Mesendoderm (in vitro differentiated cells): ENCODE results near the gene CD70.
A peak's percentile ranks its signal among the peaks of the same experiment; 100 is the strongest.
"Not testable (repeated sequence)": the region's sequence is repeated elsewhere in the genome, so short reads cannot be mapped to it uniquely, and the experiment has no call there.

ENCODE experiments used
- DNase-seq: peaks from one replicate; pipeline ENCODE4 v3.0.0; 2013
- H2AK5ac ChIP-seq: 2 replicates; pipeline ENCODE4 v1.6.1; 2013; ENCODE audit warnings: low read length, inconsistent platforms
- H2BK120ac ChIP-seq: 2 replicates; pipeline ENCODE4 v1.6.1; 2013; ENCODE audit warnings: low read depth, mild to moderate bottlenecking, low read length, moderate library complexity, mixed read lengths
- H2BK15ac ChIP-seq: replicated peaks from 2 replicates; pipeline ENCODE4 v1.6.1; 2013; ENCODE audit warnings: low read depth, mild to moderate bottlenecking, moderate library complexity
- H2BK5ac ChIP-seq: 2 replicates; pipeline ENCODE4 v1.6.1; 2013; ENCODE audit warnings: low read length, inconsistent platforms
- H3K18ac ChIP-seq: 2 replicates; pipeline ENCODE4 v1.6.1; 2013; ENCODE audit warnings: mild to moderate bottlenecking, low read length, mixed read lengths
- H3K23ac ChIP-seq: one replicate; pipeline ENCODE4 v1.6.1; 2013; ENCODE audit warnings: low read length
- H3K27ac ChIP-seq: 2 replicates; pipeline ENCODE4 v1.5.1; 2013; ENCODE audit warnings: low read depth, mild to moderate bottlenecking, inconsistent platforms, low read length, moderate library complexity
- H3K27me3 ChIP-seq: 2 replicates; pipeline ENCODE4 v1.6.1; 2013; ENCODE audit warnings: low read length, control low read depth, mild to moderate bottlenecking, inconsistent platforms; ENCODE audit not compliant: insufficient read depth, poor library complexity
- H3K36me3 ChIP-seq: 2 replicates; pipeline ENCODE4 v1.6.1; 2013; ENCODE audit warnings: low read length, inconsistent platforms; ENCODE audit not compliant: control insufficient read depth, insufficient read depth
- H3K4ac ChIP-seq: one replicate; pipeline ENCODE4 v1.6.1; 2013; ENCODE audit warnings: low read depth, mild to moderate bottlenecking, low read length, moderate library complexity
- H3K4me1 ChIP-seq: 2 replicates; pipeline ENCODE4 v1.6.1; 2013; ENCODE audit warnings: low read depth, low read length, inconsistent platforms; ENCODE audit not compliant: control insufficient read depth
- H3K4me2 ChIP-seq: 2 replicates; pipeline ENCODE4 v1.6.1; 2013; ENCODE audit warnings: low read length
- H3K4me3 ChIP-seq: 2 replicates; pipeline ENCODE4 v1.5.1; 2013; ENCODE audit warnings: mild to moderate bottlenecking, low read length
- H3K56ac ChIP-seq: one replicate; pipeline ENCODE4 v1.6.1; 2013; ENCODE audit warnings: low read length
- H3K79me1 ChIP-seq: 2 replicates; pipeline ENCODE4 v1.6.1; 2013; ENCODE audit warnings: low read length, inconsistent platforms
- H3K79me2 ChIP-seq: 2 replicates; pipeline ENCODE4 v1.6.1; 2013; ENCODE audit warnings: mild to moderate bottlenecking, low read length; ENCODE audit not compliant: control insufficient read depth, insufficient read depth
- H3K9ac ChIP-seq: 2 replicates; pipeline ENCODE4 v1.6.1; 2013; ENCODE audit warnings: low read length, inconsistent platforms
- H4K5ac ChIP-seq: one replicate; pipeline ENCODE4 v1.6.1; 2013; ENCODE audit warnings: low read length
- H4K8ac ChIP-seq: one replicate; pipeline ENCODE4 v1.6.1; 2013; ENCODE audit warnings: low read depth, mild to moderate bottlenecking, control low read depth, low read length, moderate library complexity
- WGBS: extraction: QIAGEN DNeasy Blood & Tissue Kit; methylation state at CpG from one replicate; pipeline ENCODE4 v1.1.7; 2013; ENCODE audit warnings: low lambda C conversion rate, missing lambda C conversion rate; ENCODE audit not compliant: insufficient coverage; ENCODE audit errors: extremely low coverage; 5-methylcytosine and 5-hydroxymethylcytosine counted together

Gene CD70

DNA sequence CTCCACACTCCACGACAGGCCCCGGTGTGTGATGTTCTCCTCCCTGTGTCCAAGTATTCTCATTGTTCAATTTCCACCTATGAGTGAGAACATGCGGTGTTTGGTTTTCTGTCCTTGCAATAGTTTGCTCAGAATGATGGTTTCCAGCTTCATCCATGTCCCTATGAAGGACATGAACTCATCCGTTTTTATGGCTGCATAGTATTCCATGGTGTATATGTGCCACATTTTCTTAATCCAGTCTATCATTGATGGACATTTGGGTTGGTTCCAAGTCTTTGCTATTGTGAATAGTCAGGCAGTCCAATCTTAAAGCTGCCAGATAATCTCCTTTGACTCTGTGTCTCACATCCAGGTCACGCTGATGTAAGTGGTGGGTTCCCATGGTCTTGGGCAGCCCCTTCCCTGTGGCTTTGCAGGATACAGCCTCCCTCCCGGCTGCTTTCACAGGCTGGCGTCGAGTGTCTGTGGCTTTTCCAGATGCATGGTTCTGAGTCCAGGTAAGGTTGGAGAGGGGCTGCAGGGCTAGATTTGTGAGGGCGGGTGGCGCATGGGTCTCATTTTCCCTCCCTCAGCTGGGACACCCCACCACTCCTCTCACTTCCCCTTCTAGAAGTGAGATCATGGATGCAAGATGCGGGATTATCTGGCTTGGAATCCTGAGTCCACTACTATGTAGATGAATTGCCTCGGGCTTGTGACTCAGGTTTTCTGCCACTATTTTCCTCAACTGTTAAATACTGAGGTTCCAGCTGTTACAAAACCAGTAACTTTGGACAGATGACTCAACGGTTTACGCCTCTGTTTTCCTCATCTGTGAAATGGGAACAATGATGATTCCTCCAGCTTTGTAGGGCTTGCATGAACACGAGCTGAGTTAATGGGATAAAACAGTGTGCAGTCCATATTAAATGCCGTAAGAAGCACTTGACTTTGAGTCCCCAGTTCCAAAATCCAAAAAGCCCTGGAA is 8.2 kb downstream of the CD70 start:
- not testable (repeated sequence) for H2BK5ac ChIP-seq, H3K56ac ChIP-seq, H3K4me2 ChIP-seq, H4K8ac ChIP-seq, H3K79me1 ChIP-seq, H3K79me2 ChIP-seq, H2BK15ac ChIP-seq, H3K36me3 ChIP-seq, H3K4me1 ChIP-seq, H3K23ac ChIP-seq, H3K4ac ChIP-seq, H2BK120ac ChIP-seq, H2AK5ac ChIP-seq, H3K4me3 ChIP-seq, H3K27ac ChIP-seq, H3K9ac ChIP-seq, H3K27me3 ChIP-seq, H4K5ac ChIP-seq, H3K18ac ChIP-seq
- DNase-seq: peak; percentile 31
- no CpG with 5 or more reads among the region's 16 CpGs for WGBS

DNA sequence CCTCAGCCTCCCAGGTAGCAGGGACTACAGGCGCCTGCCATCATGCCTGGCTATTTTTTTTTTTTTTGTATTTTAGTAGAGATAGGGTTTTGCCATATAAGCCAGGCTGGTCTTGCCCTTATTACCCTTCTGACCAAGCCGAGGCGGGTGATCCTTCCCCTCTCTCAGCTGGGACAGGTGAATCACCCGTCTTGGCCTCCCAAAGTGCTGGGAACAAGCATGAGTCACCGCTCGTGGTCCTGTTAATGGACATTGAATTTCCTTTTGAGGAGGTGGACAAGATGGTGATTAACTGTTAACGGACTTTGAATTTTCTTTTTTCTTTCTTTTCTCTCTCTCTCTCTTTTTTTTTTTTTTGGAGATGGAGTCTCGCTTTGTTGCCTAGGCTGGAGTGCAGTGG is 10.6 kb downstream of the CD70 start:
- Histone ChIP-seq H3K4me2 (no peak overlapping the region), H2BK120ac (no peak overlapping the region), H3K79me2 (no peaks in the 10 kb centered on the region), H3K23ac (no peak overlapping the region), H3K27me3 (no peaks in the 10 kb centered on the region), H3K56ac (no peak overlapping the region), H3K36me3 (no peaks in the 10 kb centered on the region), H2BK15ac (no peak overlapping the region), H4K5ac (no peak overlapping the region), H3K9ac (no peak overlapping the region), H2BK5ac (no peak overlapping the region), H3K27ac (no peak overlapping the region), H3K4ac (no peak overlapping the region), H3K18ac (no peak overlapping the region), H3K4me3 (no peak overlapping the region), H3K4me1 (no peaks in the 10 kb centered on the region), H4K8ac (no peak overlapping the region), H2AK5ac (no peak overlapping the region), H3K79me1 (no peaks in the 10 kb centered on the region)
- DNase-seq: no peak
- no CpG with 5 or more reads among the region's 8 CpGs for WGBS

DNA sequence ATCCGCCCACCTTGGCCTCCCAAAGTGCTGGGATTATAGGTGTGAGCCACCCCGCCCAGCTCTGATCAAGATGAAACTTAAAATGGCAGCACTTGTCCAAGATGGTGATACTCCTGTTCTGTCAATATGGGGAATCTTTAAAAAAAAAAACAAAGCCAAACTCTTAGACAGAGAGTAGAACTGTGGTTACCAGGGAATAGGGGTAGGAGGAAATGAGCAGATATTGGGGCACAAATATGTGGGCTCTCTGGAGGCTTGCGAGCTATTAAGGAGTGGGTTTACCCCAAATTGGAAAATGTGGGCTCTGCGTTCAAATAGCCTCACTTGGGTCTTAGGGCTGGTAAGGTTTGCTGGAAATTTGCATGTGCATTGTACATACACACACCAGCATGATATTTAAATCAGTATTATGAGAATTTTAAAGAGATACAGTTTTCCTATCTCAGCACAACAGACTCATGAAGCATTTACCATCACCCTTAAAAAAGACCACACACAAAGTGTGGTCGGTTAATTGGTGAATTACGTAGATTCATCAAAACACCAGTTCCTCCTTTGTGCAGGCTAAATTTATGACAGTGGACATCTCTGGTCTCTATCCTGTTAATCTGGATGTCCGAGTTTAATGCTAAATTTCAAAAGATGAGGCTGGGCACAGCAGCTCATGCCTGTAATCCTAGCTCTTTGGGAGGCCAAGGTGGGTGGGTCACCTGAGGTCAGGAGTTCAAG is 11.3 kb downstream of the CD70 start:
- no peak overlapping the region for H3K23ac ChIP-seq
- no CpG with 5 or more reads among the region's 7 CpGs for WGBS
- no peak overlapping the region for H3K4ac ChIP-seq

DNA sequence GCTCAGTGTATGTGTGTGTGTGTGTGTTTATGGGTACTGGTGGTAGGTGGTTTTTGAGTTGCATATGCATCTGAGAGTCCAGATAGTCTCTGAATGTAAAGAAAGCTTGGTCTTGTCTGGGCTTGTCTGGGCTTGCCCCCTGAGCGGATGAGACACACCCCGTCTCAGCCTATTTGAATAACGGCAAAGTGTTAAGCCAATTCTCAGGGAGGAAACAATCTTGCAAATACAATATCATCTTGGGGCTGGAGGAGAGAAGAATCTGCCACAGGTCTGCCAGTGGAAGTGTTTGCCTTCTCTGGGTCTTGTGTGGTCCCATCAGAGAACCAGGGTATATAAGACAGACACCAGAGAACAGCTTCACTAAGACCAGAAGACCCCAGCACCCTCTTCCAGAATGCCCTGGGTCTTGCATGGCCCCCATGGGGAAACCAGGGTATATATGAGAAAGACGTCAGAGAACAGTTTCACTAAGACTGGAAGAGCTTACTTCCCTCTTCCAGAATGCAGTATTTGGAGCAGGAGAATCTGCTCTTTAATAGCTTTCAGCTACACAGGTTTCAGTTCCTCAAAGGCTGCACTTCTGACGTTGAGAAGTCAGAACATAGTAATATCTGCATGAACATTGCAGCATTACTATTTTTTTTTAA is 13.3 kb downstream of the CD70 start:
- no peak overlapping the region for H2BK5ac ChIP-seq
- no peak overlapping the region for H3K56ac ChIP-seq
- no peak for DNase-seq
- no peak overlapping the region for H3K4me3 ChIP-seq
- H3K4me1 ChIP-seq: peaks cover 5% of the 10 kb centered on the region
- no peak overlapping the region for H3K4ac ChIP-seq
- no peak overlapping the region for H3K9ac ChIP-seq
- no peak overlapping the region for H3K27ac ChIP-seq
- no peaks in the 10 kb centered on the region for H3K79me2 ChIP-seq
- H3K18ac ChIP-seq: no peak overlapping the region
- no peak overlapping the region for H3K23ac ChIP-seq
- no peak overlapping the region for H4K8ac ChIP-seq
- no peaks in the 10 kb centered on the region for H3K36me3 ChIP-seq
- no peak overlapping the region for H2BK15ac ChIP-seq
- H4K5ac ChIP-seq: no peak overlapping the region
- no peak overlapping the region for H2BK120ac ChIP-seq
- H3K4me2 ChIP-seq: no peak overlapping the region
- WGBS: no CpG with 5 or more reads among the region's 5 CpGs
- H2AK5ac ChIP-seq: no peak overlapping the region
- H3K79me1 ChIP-seq: no peaks in the 10 kb centered on the region
- H3K27me3 ChIP-seq: no peaks in the 10 kb centered on the region

More for the DNA sequence above, 11.3 kb downstream of the CD70 start:
- Histone ChIP-seq H3K4me1 (no peaks in the 10 kb centered on the region), H2BK120ac (no peak overlapping the region), H3K27me3 (no peaks in the 10 kb centered on the region), H3K27ac (no peak overlapping the region), H4K5ac (no peak overlapping the region), H2BK15ac (no peak overlapping the region), H3K56ac (no peak overlapping the region), H3K36me3 (no peaks in the 10 kb centered on the region), H4K8ac (no peak overlapping the region), H2AK5ac (no peak overlapping the region), H3K9ac (no peak overlapping the region), H3K79me1 (no peaks in the 10 kb centered on the region), H3K18ac (no peak overlapping the region), H2BK5ac (no peak overlapping the region), H3K4me3 (no peak overlapping the region), H3K79me2 (no peaks in the 10 kb centered on the region), H3K4me2 (no peak overlapping the region)
- DNase-seq: no peak

DNA sequence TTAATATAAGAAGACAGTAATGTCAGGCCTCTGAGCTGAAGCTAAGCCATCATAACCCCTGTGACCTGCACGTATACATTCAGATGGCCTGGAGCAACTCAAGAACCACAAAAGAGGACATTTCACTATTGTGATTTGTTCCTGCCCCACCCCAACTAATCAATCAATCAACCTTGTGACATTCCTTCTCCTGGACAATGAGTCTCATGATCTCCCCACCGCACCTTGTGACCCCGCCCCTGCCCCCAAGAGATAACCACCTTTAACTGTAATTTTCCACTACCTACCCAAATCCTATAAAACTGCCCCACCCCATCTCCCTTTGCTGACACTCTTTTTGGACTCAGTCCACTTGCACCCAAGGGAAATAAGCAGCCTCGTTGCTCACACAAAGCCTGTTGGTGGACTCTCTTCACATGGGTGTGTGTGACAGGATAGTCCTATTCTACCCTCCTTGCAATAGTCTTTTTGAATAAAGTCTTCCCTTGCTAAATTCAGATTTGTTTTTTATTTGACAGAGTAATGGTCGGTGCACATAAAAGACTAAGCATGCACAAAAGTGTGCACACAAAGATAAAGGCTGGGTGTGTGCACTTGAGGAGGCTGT is 14.0 kb downstream of the CD70 start:
- H3K18ac ChIP-seq: no peak overlapping the region
- peaks cover 5% of the 10 kb centered on the region for H3K4me1 ChIP-seq
- no CpG with 5 or more reads among the region's 5 CpGs for WGBS
- H3K56ac ChIP-seq: no peak overlapping the region
- no peak overlapping the region for H2BK5ac ChIP-seq
- H3K23ac ChIP-seq: no peak overlapping the region
- no peak overlapping the region for H2BK15ac ChIP-seq
- no peak overlapping the region for H3K27ac ChIP-seq
- H2AK5ac ChIP-seq: no peak overlapping the region
- H3K27me3 ChIP-seq: no peaks in the 10 kb centered on the region
- peak overlapping the region; percentile 36 for H3K4ac ChIP-seq
- H3K9ac ChIP-seq: no peak overlapping the region
- H4K8ac ChIP-seq: no peak overlapping the region
- H3K79me1 ChIP-seq: no peaks in the 10 kb centered on the region
- H4K5ac ChIP-seq: no peak overlapping the region
- H3K4me3 ChIP-seq: no peak overlapping the region
- no peaks in the 10 kb centered on the region for H3K79me2 ChIP-seq
- no peak overlapping the region for H3K4me2 ChIP-seq
- no peak overlapping the region for H2BK120ac ChIP-seq
- no peaks in the 10 kb centered on the region for H3K36me3 ChIP-seq
- no peak for DNase-seq
